Measurements from ENCODE around the gene B9D2.

GRCh38 chr19:41323430-41324125 is 40.4 kb downstream of the B9D2 start:
- no peak for TF ChIP-seq CTCF (IDR thresholded peaks at IDR 0.05)
- TF ChIP-seq POLR2A (IDR thresholded peaks at IDR 0.05): no peak

Data from testis (tissue), 2 donors.